Sigmoid colon (tissue), 4 donors: ENCODE data around the gene RNF224.

ENCODE experiments used
- CTCF ChIP-seq, 4 experiments: fragments of 450-650 bp in 3 of 4; fragments of 200-600 bp in 1 of 4; IDR thresholded peaks; one replicate each; pipeline ENCODE4 v1.5.1; 2016 to 2019; ENCODE audit warnings: antibody characterized with exemption in 4 of 4, mild to moderate bottlenecking in 3 of 4, moderate library complexity in 2 of 4
- POLR2A ChIP-seq, 2 donors: fragments of 450-650 bp; IDR thresholded peaks; one replicate each; pipeline ENCODE4 v1.6.1; 2016; ENCODE audit warnings: antibody characterized with exemption in 2 of 2, mild to moderate bottlenecking in 2 of 2, moderate library complexity in 2 of 2
- POLR2AphosphoS5 ChIP-seq, 4 donors: sonication (generic); formaldehyde crosslinking; IDR thresholded peaks; one replicate each; pipeline ENCODE4 v1.6.1; 2017; ENCODE audit warnings: antibody characterized with exemption in 4 of 4

DNA sequence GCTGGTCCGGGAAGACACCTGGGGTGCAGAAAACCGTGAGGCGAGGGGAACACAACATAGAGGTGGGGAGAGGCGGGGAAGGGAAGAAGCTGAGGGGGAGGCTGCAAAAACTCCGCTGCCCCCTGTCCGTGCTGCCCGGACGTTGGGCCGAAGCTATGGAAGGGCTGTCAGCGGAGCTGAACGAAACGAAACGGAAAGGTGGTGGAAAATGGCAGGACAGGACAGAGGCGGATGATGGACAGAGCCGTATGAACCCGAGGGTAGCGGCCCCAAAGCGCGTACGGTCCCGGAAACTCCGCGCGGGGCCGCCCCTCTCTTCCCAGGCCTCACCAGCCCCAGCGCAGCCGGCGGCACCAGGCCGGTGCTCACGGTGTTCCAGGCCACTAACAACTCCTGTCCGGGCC is 39.2 kb upstream of the RNF224 start:
- no peak for TF ChIP-seq CTCF (IDR thresholded peaks at IDR 0.05)
- TF ChIP-seq POLR2AphosphoS5 (IDR thresholded peaks at IDR 0.05), result no peak
- TF ChIP-seq POLR2A (IDR thresholded peaks at IDR 0.05), result no peak
